SK-N-SH treated with all-trans-retinoic acid at 6 μM for 48 hours (cell line): ENCODE data around the gene ATP8A2.

Experiments used
- ATAC-seq: fragments of 200-7000 bp; cut with Tn5 transposase; 3 replicates; pipeline ENCODE4 v1.9.1; 2020; ENCODE audit warnings: mild to moderate bottlenecking, moderate library complexity
- ARNTL ChIP-seq: fragments of 450-650 bp; formaldehyde crosslinking; IDR thresholded peaks from 2 replicates; pipeline ENCODE4 v1.5.0; 2020; ENCODE audit warnings: low read depth, mild to moderate bottlenecking, moderate library complexity, borderline replicate concordance
- BACH2 ChIP-seq: fragments of 250-450 bp; sonication (Bioruptor Pico); IDR thresholded peaks from 2 replicates; pipeline ENCODE4 v1.9.0; 2021; ENCODE audit warnings: mild to moderate bottlenecking, borderline replicate concordance
- CREB5 ChIP-seq: fragments of 250-450 bp; sonication (Bioruptor Pico); IDR thresholded peaks from 2 replicates; pipeline ENCODE4 v1.5.1; 2020; ENCODE audit warnings: low read depth, mild to moderate bottlenecking, moderate library complexity
- CSDC2 ChIP-seq: fragments of 250-450 bp; sonication (Bioruptor Pico); IDR thresholded peaks from 2 replicates; pipeline ENCODE4 v1.5.0; 2020; ENCODE audit warnings: mild to moderate bottlenecking, moderate library complexity
- CSRNP3 ChIP-seq: fragments of 250-450 bp; sonication (Bioruptor Pico); IDR thresholded peaks from 2 replicates; pipeline ENCODE4 v1.5.1; 2021; ENCODE audit warnings: mild to moderate bottlenecking, moderate library complexity
- ESRRG ChIP-seq: fragments of 250-450 bp; sonication (Bioruptor Pico); IDR thresholded peaks from 2 replicates; pipeline ENCODE4 v1.6.1; 2021; ENCODE audit warnings: mild to moderate bottlenecking
- GLIS3 ChIP-seq: fragments of 250-450 bp; sonication (Bioruptor Pico); IDR thresholded peaks from 2 replicates; pipeline ENCODE4 v1.5.0; 2020; ENCODE audit warnings: mild to moderate bottlenecking, moderate library complexity
- ISL1 ChIP-seq: fragments of 250-450 bp; sonication (Bioruptor Pico); IDR thresholded peaks from 2 replicates; pipeline ENCODE4 v2.1.2; 2022; ENCODE audit warnings: mild to moderate bottlenecking, moderate library complexity
- OSR1 ChIP-seq: fragments of 250-450 bp; sonication (Bioruptor Pico); IDR thresholded peaks from 2 replicates; pipeline ENCODE4 v1.8.0; 2022; ENCODE audit warnings: moderate library complexity, mild to moderate bottlenecking, inconsistent platforms
- PATZ1 ChIP-seq: fragments of 250-450 bp; sonication (Bioruptor Pico); IDR thresholded peaks from 2 replicates; pipeline ENCODE4 v1.8.0; 2020; ENCODE audit warnings: mild to moderate bottlenecking, moderate library complexity, borderline replicate concordance
- POU6F1 ChIP-seq: fragments of 250-450 bp; sonication (Bioruptor Pico); IDR thresholded peaks from 2 replicates; pipeline ENCODE4 v1.8.0; 2021; ENCODE audit warnings: low read depth, mild to moderate bottlenecking, moderate library complexity, borderline replicate concordance
- PPARA ChIP-seq: fragments of 250-450 bp; sonication (Bioruptor Pico); IDR thresholded peaks from 2 replicates; pipeline ENCODE4 v1.5.0; 2020; ENCODE audit warnings: mild to moderate bottlenecking, borderline replicate concordance
- RARB ChIP-seq: fragments of 250-450 bp; sonication (Bioruptor Pico); IDR thresholded peaks from 2 replicates; pipeline ENCODE4 v1.8.0; 2021; ENCODE audit warnings: mild to moderate bottlenecking, moderate library complexity
- TCF4 ChIP-seq: fragments of 250-450 bp; sonication (Bioruptor Pico); IDR thresholded peaks from 2 replicates; pipeline ENCODE4 v1.8.0; 2021; ENCODE audit warnings: mild to moderate bottlenecking, moderate library complexity, borderline replicate concordance
- TOX ChIP-seq: fragments of 250-450 bp; sonication (Bioruptor Pico); IDR thresholded peaks from 2 replicates; pipeline ENCODE4 v1.8.0; 2021; ENCODE audit warnings: mild to moderate bottlenecking, moderate library complexity, borderline replicate concordance
- TSHZ2 ChIP-seq: fragments of 250-450 bp; sonication (Bioruptor Pico); IDR thresholded peaks from 2 replicates; pipeline ENCODE4 v1.5.0; 2020; ENCODE audit warnings: mild to moderate bottlenecking, moderate library complexity
- ZNF565 ChIP-seq: fragments of 450-650 bp; formaldehyde crosslinking; conservative IDR thresholded peaks from 2 replicates; pipeline ENCODE4 v1.5.0; 2020; ENCODE audit warnings: low read depth, mild to moderate bottlenecking, moderate library complexity
- ZNF70 ChIP-seq: fragments of 450-650 bp; formaldehyde crosslinking; IDR thresholded peaks from 2 replicates; pipeline ENCODE4 v1.5.0; 2020; ENCODE audit warnings: mild to moderate bottlenecking, moderate library complexity

The ATP8A2 gene

GRCh38 chr13:25691654-25692053 lies 319.9 kb downstream of the ATP8A2 start:
- no peak for ATAC-seq

GRCh38 chr13:25692099-25692498 lies 320.3 kb downstream of the ATP8A2 start:
- TF ChIP-seq RARB (CRISPR knock-in tag) (no peak), PPARA (CRISPR knock-in tag) (no peak), ESRRG (CRISPR knock-in tag) (no peak), TCF4 (CRISPR knock-in tag) (no peak), TSHZ2 (no peak), TOX (CRISPR knock-in tag) (no peak), ISL1 (CRISPR knock-in tag) (no peak), ZNF565 (CRISPR knock-in tag) (no peak), ZNF70 (CRISPR knock-in tag) (no peak), BACH2 (CRISPR knock-in tag) (no peak), CSDC2 (CRISPR knock-in tag) (no peak), ARNTL (no peak), PATZ1 (CRISPR knock-in tag) (no peak), OSR1 (no peak), POU6F1 (CRISPR knock-in tag) (no peak), GLIS3 (CRISPR knock-in tag) (no peak)
- ATAC-seq: no peak

More at GRCh38 chr13:25691654-25692053, 319.9 kb downstream of the ATP8A2 start:
- TF ChIP-seq ISL1 (CRISPR knock-in tag): no peak
- no peak for TF ChIP-seq ZNF565 (CRISPR knock-in tag)
- no peak for TF ChIP-seq TCF4 (CRISPR knock-in tag)
- TF ChIP-seq POU6F1 (CRISPR knock-in tag): no peak
- TF ChIP-seq ARNTL: no peak
- TF ChIP-seq GLIS3 (CRISPR knock-in tag): no peak
- TF ChIP-seq ZNF70 (CRISPR knock-in tag): no peak
- TF ChIP-seq OSR1: no peak
- TF ChIP-seq CSDC2 (CRISPR knock-in tag): no peak
- TF ChIP-seq TOX (CRISPR knock-in tag): no peak

- no peak for ATAC-seq
- TF ChIP-seq BACH2 (CRISPR knock-in tag): no peak
- no peak for TF ChIP-seq RARB (CRISPR knock-in tag)
- TF ChIP-seq ARNTL: no peak
These were observed 327.3 kb downstream of the ATP8A2 start for GRCh38 chr13:25699056-25699455.

GRCh38 chr13:25699600-25699999 lies 327.8 kb downstream of the ATP8A2 start:
- no peak for ATAC-seq
- TF ChIP-seq CSDC2 (CRISPR knock-in tag): no peak
- no peak for TF ChIP-seq CSRNP3 (CRISPR knock-in tag)
- no peak for TF ChIP-seq CREB5 (CRISPR knock-in tag)
- TF ChIP-seq ESRRG (CRISPR knock-in tag): no peak
- no peak for TF ChIP-seq ZNF70 (CRISPR knock-in tag)
- TF ChIP-seq ZNF565 (CRISPR knock-in tag): no peak
- no peak for TF ChIP-seq BACH2 (CRISPR knock-in tag)
- no peak for TF ChIP-seq TSHZ2
- no peak for TF ChIP-seq TOX (CRISPR knock-in tag)
